Calu3 (cell line): ENCODE results near the gene TRIM26. TPM values are rescaled to one million over a fixed set of nuclear protein-coding genes. Genes with fewer than 3 reads are reported as not detected.

ENCODE experiments used
- BruUV-seq: library from RNA; stranded (reverse); fragments of 400-500 nt; replicated peaks from 2 replicates; lab custom pipeline; 2021; lab: Mats Ljungman, UMichigan
- CTCF ChIA-PET: fragments of 300-600 bp; sonication (Branson Sonifier 250); formaldehyde crosslinking; loops from one replicate; lab custom pipeline; 2022; ENCODE audit warnings: antibody characterized with exemption; lab: Charles Lee
- DNase-seq: peaks from one replicate; pipeline ENCODE4 v3.0.0; 2022
- H3K27ac Mint-ChIP-seq: one replicate; pipeline ENCODE4 v1.8.0; 2022; ENCODE audit warnings: mixed read lengths; ENCODE audit not compliant: unreplicated experiment
- H3K27me3 Mint-ChIP-seq: one replicate; pipeline ENCODE4 v1.8.0; 2022; ENCODE audit warnings: mixed read lengths; ENCODE audit not compliant: unreplicated experiment
- H3K36me3 Mint-ChIP-seq: one replicate; pipeline ENCODE4 v1.8.0; 2022; ENCODE audit warnings: mild to moderate bottlenecking, moderate library complexity, mixed read lengths; ENCODE audit not compliant: insufficient read depth, unreplicated experiment
- H3K4me1 Mint-ChIP-seq: one replicate; pipeline ENCODE4 v1.8.0; 2022; ENCODE audit warnings: mild to moderate bottlenecking, low read depth, mixed read lengths; ENCODE audit not compliant: unreplicated experiment
- H3K4me3 Mint-ChIP-seq: one replicate; pipeline ENCODE4 v1.8.0; 2022; ENCODE audit warnings: mild to moderate bottlenecking, low read depth, moderate library complexity, mixed read lengths; ENCODE audit not compliant: unreplicated experiment
- H3K9me3 Mint-ChIP-seq: one replicate; pipeline ENCODE4 v1.8.0; 2022; ENCODE audit warnings: low read depth, mixed read lengths; ENCODE audit not compliant: unreplicated experiment
- CTCF ChIP-seq: fragments of 200-600 bp; IDR thresholded peaks from one replicate; pipeline ENCODE4 v1.8.0; 2022; ENCODE audit warnings: antibody characterized with exemption; ENCODE audit not compliant: unreplicated experiment
- intact Hi-C: fragments of 100-400 bp; cut with micrococcal nuclease; formaldehyde crosslinking; loops from one replicate; pipeline ENCODE4 v1.10.0; 2022; ENCODE audit not compliant: unreplicated experiment
- total RNA-seq: library from RNA; stranded (reverse); gene quantifications from 2 replicates; pipeline ENCODE4 v1.2.3, GENCODE V29; 2022

Gene TRIM26
- total RNA-seq, 1 experiment from 2014 or later, result 89.9 TPM

- intact Hi-C loops, result loop anchor here (1.0 kb wide), 1 partner anchor 178 kb away; no protein-coding TSS in a partner anchor
- Mint-ChIP-seq H3K9me3 (peaks cover 9% of the 10 kb centered on the region), H3K27ac (no peak overlapping the region), H3K36me3 (peaks cover 13% of the 10 kb centered on the region), H3K27me3 (no peaks in the 10 kb centered on the region), H3K4me3 (no peak overlapping the region), H3K4me1 (peaks cover 24% of the 10 kb centered on the region)
- CTCF ChIA-PET, result interaction anchor here (0.6 to 1.5 kb wide), 9 partner anchors 12 to 325 kb away, joined by 3 to 5 read pairs (median 3); no protein-coding TSS in a partner anchor
- peak; percentile 78 for DNase-seq
- BruUV-seq, result no TSS peak
- TF ChIP-seq CTCF, result peak; percentile 85
Measured at GRCh38 chr6:30219244-30219643, 6.0 kb upstream of the TRIM26 start.

- Mint-ChIP-seq H3K36me3 (peaks cover 45% of the 10 kb centered on the region), H3K4me3 (no peak overlapping the region), H3K9me3 (no peaks in the 10 kb centered on the region), H3K27me3 (no peaks in the 10 kb centered on the region), H3K4me1 (peaks cover 32% of the 10 kb centered on the region), H3K27ac (no peak overlapping the region)
- intact Hi-C loops, result no loop called here
- CTCF ChIA-PET, result no interaction called here
- BruUV-seq, result no TSS peak
- TF ChIP-seq CTCF, result no peak
- no peak for DNase-seq
Measured at GRCh38 chr6:30216096-30216495, 2.9 kb upstream of the TRIM26 start.

GRCh38 chr6:30214657-30214982 is 1.4 kb upstream of the TRIM26 start:
- Mint-ChIP-seq H3K36me3 (peaks cover 57% of the 10 kb centered on the region), H3K4me3 (peak overlapping the region; percentile 99), H3K27ac (peak overlapping the region; percentile 94), H3K9me3 (no peaks in the 10 kb centered on the region), H3K4me1 (peaks cover 42% of the 10 kb centered on the region), H3K27me3 (no peaks in the 10 kb centered on the region)
- BruUV-seq, result no TSS peak
- intact Hi-C loops, result loop anchor here (5.0 kb wide), 1 partner anchor 113 kb away; the partner anchor contains the start of gene TRIM39
- CTCF ChIA-PET, result interaction anchor here (0.6 to 2.6 kb wide), 2 partner anchors 37 to 112 kb away, joined by 3 to 9 read pairs; partner anchors contain the start of gene TRIM39
- no peak for TF ChIP-seq CTCF
- no peak for DNase-seq

- peaks cover 38% of the 10 kb centered on the region for H3K4me1 Mint-ChIP-seq
- H3K36me3 Mint-ChIP-seq, result peaks cover 58% of the 10 kb centered on the region
- H3K27me3 Mint-ChIP-seq, result no peaks in the 10 kb centered on the region
- peak overlapping the region; percentile 94 for H3K27ac Mint-ChIP-seq
- TSS peak; percentile 84 for BruUV-seq
- CTCF ChIA-PET, result interaction anchor here (0.6 to 2.6 kb wide), 2 partner anchors 37 to 112 kb away, joined by 3 to 9 read pairs; partner anchors contain the start of gene TRIM39
- no peaks in the 10 kb centered on the region for H3K9me3 Mint-ChIP-seq
- peak overlapping the region; percentile 99 for H3K4me3 Mint-ChIP-seq
- no peak for TF ChIP-seq CTCF
- peak; percentile 87 for DNase-seq
- intact Hi-C loops, result loop anchor here (5.0 kb wide), 1 partner anchor 113 kb away; the partner anchor contains the start of gene TRIM39
Measured at GRCh38 chr6:30213957-30214656, 901 bp upstream of the TRIM26 start.
